ENCODE results near the gene PLXNA2.

The PLXNA2 gene

GRCh38 chr1:208239473-208240381, 4.5 kb downstream of the PLXNA2 start:
- Mint-ChIP-seq H3K4me3 (no peak overlapping the region), H3K27me3 (peaks cover 60% of the 10 kb centered on the region), H3K9me3 (no peaks in the 10 kb centered on the region), H3K27ac (no peak overlapping the region), H3K4me1 (peaks cover 42% of the 10 kb centered on the region)
- DNase-seq (no peak), ATAC-seq (no peak)

DNA sequence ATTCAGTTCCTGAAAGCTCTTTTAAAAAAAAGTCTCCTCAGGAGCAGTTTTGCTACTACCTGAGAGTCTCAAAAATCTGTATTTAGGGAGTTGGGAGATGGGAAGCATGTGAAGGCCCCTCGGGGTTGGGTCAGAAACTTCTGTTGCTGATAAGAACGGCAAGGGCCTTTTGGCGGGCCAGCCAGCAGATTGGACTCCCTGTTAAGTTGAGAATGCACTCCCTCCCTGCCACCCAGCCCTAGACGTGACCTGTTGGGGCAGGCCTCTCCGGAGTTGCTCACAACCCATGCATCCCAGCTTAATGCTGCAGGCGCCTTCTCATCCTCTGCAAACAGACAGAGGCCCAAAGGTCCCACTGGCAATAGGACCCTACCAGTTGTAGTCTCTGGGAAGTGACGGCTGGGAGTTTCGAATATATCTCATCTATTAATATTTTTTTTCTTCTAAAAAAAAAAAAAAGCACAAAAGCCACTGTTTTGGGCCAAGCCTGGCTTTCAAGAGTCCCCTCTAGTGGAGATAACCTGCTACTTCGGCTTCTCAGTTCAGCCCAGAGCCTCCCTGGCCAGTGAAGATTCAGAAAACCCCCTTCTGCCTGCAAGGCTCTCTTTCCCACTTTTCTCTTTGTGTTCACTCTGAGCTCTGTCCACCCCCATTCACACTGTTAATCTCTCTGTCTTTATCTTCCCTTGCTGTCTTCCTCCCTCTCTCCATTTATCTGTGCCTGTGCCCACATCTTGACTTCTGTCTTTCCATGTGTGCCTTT, 5.3 kb downstream of the PLXNA2 start:
- Mint-ChIP-seq H3K9me3 (no peaks in the 10 kb centered on the region), H3K4me3 (no peak overlapping the region), H3K4me1 (peaks cover 33% of the 10 kb centered on the region), H3K27me3 (peaks cover 54% of the 10 kb centered on the region), H3K27ac (no peak overlapping the region)
- no peak for ATAC-seq
- DNase-seq = peak; percentile 20 to 21

DNA sequence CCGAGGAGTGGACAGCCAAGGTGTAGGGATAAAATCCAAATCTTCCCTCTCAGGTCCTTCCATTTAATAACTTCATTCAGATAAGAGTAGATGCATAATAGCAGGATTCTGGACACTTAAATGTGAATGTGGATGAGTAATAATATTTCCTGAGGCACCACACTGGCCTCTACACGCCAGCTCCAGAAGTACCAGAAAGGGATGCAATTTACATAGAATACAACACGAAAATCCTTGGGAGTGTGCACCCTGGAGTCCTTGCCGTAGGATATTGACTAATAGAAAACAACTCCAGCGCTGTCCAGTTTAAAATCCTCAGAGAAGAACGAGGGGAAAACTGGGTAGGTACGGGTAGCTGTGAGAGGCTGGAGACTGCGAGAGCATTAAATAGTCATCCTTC, 6.9 kb downstream of the PLXNA2 start:
- peaks cover 19% of the 10 kb centered on the region for H3K4me1 Mint-ChIP-seq
- no peak for ATAC-seq
- H3K4me3 Mint-ChIP-seq = no peak overlapping the region
- H3K27me3 Mint-ChIP-seq = peaks cover 52% of the 10 kb centered on the region
- H3K27ac Mint-ChIP-seq = no peak overlapping the region
- no peak for DNase-seq
- H3K9me3 Mint-ChIP-seq = no peaks in the 10 kb centered on the region

- peaks cover 42% of the 10 kb centered on the region for H3K27me3 Mint-ChIP-seq
Observed at GRCh38 chr1:208235982-208236761, 8.0 kb downstream of the PLXNA2 start.

GRCh38 chr1:208235356-208235981, 8.7 kb downstream of the PLXNA2 start:
- H3K27me3 Mint-ChIP-seq = peaks cover 47% of the 10 kb centered on the region
- H3K4me1 Mint-ChIP-seq = peaks cover 19% of the 10 kb centered on the region
- no peak for DNase-seq
- H3K9me3 Mint-ChIP-seq = no peaks in the 10 kb centered on the region
- H3K4me3 Mint-ChIP-seq = no peak overlapping the region
- H3K27ac Mint-ChIP-seq = peak overlapping the region in 1 of 2 donors; percentile 17
- ATAC-seq = peak; percentile 17

More at GRCh38 chr1:208235982-208236761, 8.0 kb downstream of the PLXNA2 start:
- H3K4me1 Mint-ChIP-seq = peaks cover 19% of the 10 kb centered on the region
- peak; percentile 79 for ATAC-seq
- DNase-seq = peak; percentile 18 to 33
- peak overlapping the region in 1 of 2 donors; percentile 17 for H3K27ac Mint-ChIP-seq
- no peaks in the 10 kb centered on the region for H3K9me3 Mint-ChIP-seq
- peak overlapping the region; percentile 38 to 47 for H3K4me3 Mint-ChIP-seq

GRCh38 chr1:208234721-208235120, 9.5 kb downstream of the PLXNA2 start:
- H3K9me3 Mint-ChIP-seq = no peaks in the 10 kb centered on the region
- H3K4me1 Mint-ChIP-seq = peaks cover 19% of the 10 kb centered on the region
- DNase-seq (no peak), ATAC-seq (no peak)
- no peak overlapping the region for H3K27ac Mint-ChIP-seq
- H3K27me3 Mint-ChIP-seq = peaks cover 43% of the 10 kb centered on the region
- no peak overlapping the region for H3K4me3 Mint-ChIP-seq

- Mint-ChIP-seq H3K9me3 (no peaks in the 10 kb centered on the region), H3K27ac (no peak overlapping the region), H3K4me3 (no peak overlapping the region), H3K27me3 (peaks cover 35% of the 10 kb centered on the region), H3K4me1 (peaks cover 19% of the 10 kb centered on the region)
- ATAC-seq = no peak
- no peak for DNase-seq
Observed at GRCh38 chr1:208233978-208234377, 10.2 kb downstream of the PLXNA2 start.

DNA sequence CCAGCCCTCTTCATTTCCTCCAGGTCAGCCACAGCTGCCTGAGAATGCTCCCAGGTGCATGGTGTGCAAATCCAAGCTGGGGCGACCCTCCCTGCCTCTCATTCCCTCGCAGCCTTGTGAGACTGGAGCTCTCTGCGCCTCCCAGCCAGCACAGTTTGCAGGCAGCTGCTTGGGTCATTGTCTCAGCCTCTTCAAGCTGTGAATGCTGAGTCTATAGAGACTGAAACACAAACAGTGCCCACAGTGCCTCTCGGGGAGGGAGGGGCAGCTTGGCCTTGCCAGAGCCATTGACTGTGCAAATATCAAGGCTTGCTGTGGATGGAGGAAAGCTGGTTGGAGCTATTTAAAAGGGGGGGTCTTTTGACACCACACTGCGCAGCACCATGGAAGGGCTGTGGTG, 10.6 kb downstream of the PLXNA2 start:
- DNase-seq = no peak
- no peak overlapping the region for H3K4me3 Mint-ChIP-seq
- H3K27me3 Mint-ChIP-seq = peaks cover 34% of the 10 kb centered on the region
- H3K4me1 Mint-ChIP-seq = peaks cover 19% of the 10 kb centered on the region
- no peak overlapping the region for H3K27ac Mint-ChIP-seq
- H3K9me3 Mint-ChIP-seq = no peaks in the 10 kb centered on the region
- ATAC-seq = no peak

DNA sequence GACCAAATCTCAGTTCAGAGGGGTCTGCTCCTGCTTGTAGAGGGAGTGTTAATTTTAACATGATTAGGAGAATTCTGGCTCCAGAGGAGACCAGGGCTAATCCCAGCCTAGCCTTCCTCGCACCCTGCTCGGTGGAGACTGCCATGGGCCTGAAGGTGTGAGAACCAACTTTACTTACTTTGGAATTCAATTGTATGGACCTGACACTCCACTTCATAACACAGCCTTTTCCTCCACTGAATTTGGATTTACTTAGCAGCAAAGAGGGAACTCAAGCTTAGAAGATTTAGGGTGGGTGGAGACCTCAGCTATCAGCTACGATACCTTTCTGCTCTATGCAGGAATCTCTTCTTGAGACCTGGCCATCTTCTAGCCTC, 11.5 kb downstream of the PLXNA2 start:
- no peak for DNase-seq
- no peak overlapping the region for H3K27ac Mint-ChIP-seq
- no peak overlapping the region for H3K4me3 Mint-ChIP-seq
- peaks cover 19% of the 10 kb centered on the region for H3K4me1 Mint-ChIP-seq
- no peak for ATAC-seq
- peaks cover 25% of the 10 kb centered on the region for H3K27me3 Mint-ChIP-seq
- no peaks in the 10 kb centered on the region for H3K9me3 Mint-ChIP-seq

DNA sequence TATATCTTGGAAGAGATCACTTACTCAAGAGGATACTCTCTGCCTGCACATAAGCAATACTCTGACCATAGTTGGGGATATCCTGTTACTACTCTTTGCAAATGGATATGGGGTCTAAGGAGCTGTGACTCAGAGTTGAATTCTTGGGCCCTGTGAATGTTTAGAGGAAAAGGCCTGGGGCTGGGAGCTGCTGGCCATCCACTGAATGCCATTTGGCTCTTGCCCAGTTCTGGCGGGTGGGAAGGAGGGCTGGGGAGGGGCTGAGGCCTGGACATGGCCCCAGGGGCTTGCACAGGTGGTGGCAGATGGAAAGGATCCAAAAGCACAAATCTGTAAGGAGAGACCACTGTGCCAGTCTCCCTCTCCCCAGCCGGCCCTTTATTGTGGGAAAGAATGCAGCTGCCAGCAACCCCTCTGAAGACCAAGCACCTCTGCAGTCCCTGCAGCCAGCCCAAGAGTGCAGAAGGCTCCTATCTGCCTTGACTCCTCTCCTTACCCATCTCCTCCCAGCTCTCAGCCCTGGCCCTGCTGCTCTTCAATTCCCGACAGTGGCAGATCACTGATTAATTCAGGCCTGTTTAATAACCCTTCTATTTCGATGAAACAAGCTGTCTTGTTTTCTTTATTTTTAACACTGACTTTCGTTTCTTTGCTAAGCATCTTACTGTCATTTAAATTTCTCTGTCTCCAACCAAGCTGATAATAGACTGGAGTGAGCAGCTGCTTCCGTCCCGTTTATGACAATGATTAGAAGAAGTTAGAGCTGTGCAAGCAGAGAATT, 12.1 kb downstream of the PLXNA2 start:
- ATAC-seq (no peak), DNase-seq (no peak)
- Mint-ChIP-seq H3K9me3 (no peaks in the 10 kb centered on the region), H3K27me3 (peaks cover 23% of the 10 kb centered on the region), H3K4me3 (no peak overlapping the region), H3K27ac (no peak overlapping the region), H3K4me1 (peaks cover 18% of the 10 kb centered on the region)

- no peak overlapping the region for H3K27ac Mint-ChIP-seq
- H3K4me3 Mint-ChIP-seq = no peak overlapping the region
- no peaks in the 10 kb centered on the region for H3K9me3 Mint-ChIP-seq
- peaks cover 6% of the 10 kb centered on the region for H3K4me1 Mint-ChIP-seq
- DNase-seq = no peak
- peaks cover 23% of the 10 kb centered on the region for H3K27me3 Mint-ChIP-seq
- ATAC-seq = no peak
Observed at GRCh38 chr1:208230668-208231529, 13.3 kb downstream of the PLXNA2 start.

GRCh38 chr1:208228550-208228949, 15.6 kb downstream of the PLXNA2 start:
- Mint-ChIP-seq H3K27me3 (peaks cover 22% of the 10 kb centered on the region), H3K9me3 (no peaks in the 10 kb centered on the region), H3K4me1 (no peaks in the 10 kb centered on the region), H3K27ac (no peak overlapping the region), H3K4me3 (no peak overlapping the region)
- no peak for ATAC-seq
- no peak for DNase-seq

GRCh38 chr1:208228026-208228425, 16.2 kb downstream of the PLXNA2 start:
- Mint-ChIP-seq H3K4me3 (no peak overlapping the region), H3K27me3 (peaks cover 17% of the 10 kb centered on the region), H3K9me3 (no peaks in the 10 kb centered on the region), H3K4me1 (no peaks in the 10 kb centered on the region), H3K27ac (no peak overlapping the region)
- ATAC-seq (no peak), DNase-seq (no peak)

DNA sequence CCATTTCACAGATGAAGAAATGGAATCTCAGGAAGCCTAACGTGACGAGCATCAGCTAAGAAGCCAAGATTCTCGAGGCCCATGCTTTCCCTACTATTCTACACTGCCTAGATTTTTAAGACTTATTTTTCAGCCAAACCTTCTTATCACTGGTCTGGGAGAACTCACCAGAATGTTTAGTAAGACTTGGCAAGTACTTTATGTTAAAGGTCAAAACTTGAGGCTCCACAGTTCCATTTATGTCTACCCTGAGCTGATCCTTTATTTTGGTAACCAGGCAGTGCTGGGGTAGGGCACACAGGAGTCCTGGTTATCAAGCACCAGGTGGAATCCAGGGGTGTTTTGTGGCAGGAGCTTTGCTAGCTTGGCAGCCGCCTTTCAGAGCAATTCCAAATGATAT, 16.8 kb downstream of the PLXNA2 start:
- no peak for ATAC-seq
- no peaks in the 10 kb centered on the region for H3K9me3 Mint-ChIP-seq

More for the DNA sequence above, 16.8 kb downstream of the PLXNA2 start:
- peaks cover 11% of the 10 kb centered on the region for H3K27me3 Mint-ChIP-seq
- no peak overlapping the region for H3K4me3 Mint-ChIP-seq
- H3K4me1 Mint-ChIP-seq = no peaks in the 10 kb centered on the region
- no peak overlapping the region for H3K27ac Mint-ChIP-seq
- DNase-seq = no peak

Measured in stimulated activated naive CD8-positive, alpha-beta T cell treated with anti-CD3 and anti-CD28 coated beads, Interleukin-15, amount 100 ng/mL, for 72 hours (primary cell).